NB4 (cell line): ENCODE results near the gene SRP68.

Experiments used
- POLR2A ChIP-seq: IDR thresholded peaks from 2 replicates; pipeline ENCODE4 v1.6.1; 2011; ENCODE audit warnings: mild to moderate bottlenecking; ENCODE audit not compliant: insufficient read length; ENCODE audit errors: extremely low read depth
- TF ChIP-seq, protein P1 (sequence below): IDR thresholded peaks from one replicate; pipeline ENCODE4 v1.5.1; 2012; ENCODE audit warnings: low read depth, low read length
- TF ChIP-seq, protein P2 (sequence below): IDR thresholded peaks from 2 replicates; pipeline ENCODE4 v1.6.1; 2011; ENCODE audit warnings: low read depth, low read length

DNA sequence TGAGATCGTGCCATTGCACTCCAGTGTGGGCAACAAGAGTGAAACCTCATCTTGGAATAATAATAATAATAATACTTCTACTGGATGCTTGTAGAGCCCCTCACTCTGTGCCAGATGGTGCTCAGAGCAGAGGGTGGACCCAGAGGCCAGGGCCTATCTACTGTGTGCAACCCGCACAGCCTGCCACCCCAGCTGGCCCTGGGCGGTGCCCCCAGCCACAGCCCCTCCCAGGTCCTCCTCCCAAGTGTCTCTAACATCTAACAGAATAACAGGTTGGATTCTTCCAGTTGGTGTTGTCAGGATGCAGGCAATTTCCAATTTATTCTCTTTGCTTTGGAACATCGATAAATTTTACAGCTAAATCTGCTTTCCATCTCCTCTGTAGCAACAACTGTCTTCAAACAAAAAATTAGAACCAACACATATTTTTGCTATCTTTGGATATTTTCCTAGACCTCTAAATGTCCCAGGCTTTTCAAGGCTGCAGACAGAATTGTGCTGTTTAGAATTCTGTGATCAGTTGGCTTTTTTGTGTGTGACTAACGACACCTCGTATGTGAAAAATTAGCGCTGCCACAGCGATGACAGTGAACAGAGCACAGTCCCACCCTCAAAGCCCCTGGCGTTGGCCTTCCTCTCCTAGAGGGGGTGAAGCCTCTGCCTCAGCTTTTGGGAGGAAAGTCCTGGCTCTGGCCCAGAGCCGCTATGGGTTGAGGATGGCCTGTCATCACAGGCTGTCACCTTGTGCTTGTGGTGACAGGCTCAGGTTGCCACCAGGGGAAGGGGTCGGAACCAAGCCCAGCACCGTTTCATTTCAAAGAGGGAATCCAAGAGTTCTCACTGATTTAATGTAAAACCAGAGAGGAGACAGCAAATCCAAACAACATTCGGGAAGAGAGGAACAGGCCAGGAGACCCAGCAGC is 37.6 kb downstream of the SRP68 start:
- TF ChIP-seq, protein P1, sequence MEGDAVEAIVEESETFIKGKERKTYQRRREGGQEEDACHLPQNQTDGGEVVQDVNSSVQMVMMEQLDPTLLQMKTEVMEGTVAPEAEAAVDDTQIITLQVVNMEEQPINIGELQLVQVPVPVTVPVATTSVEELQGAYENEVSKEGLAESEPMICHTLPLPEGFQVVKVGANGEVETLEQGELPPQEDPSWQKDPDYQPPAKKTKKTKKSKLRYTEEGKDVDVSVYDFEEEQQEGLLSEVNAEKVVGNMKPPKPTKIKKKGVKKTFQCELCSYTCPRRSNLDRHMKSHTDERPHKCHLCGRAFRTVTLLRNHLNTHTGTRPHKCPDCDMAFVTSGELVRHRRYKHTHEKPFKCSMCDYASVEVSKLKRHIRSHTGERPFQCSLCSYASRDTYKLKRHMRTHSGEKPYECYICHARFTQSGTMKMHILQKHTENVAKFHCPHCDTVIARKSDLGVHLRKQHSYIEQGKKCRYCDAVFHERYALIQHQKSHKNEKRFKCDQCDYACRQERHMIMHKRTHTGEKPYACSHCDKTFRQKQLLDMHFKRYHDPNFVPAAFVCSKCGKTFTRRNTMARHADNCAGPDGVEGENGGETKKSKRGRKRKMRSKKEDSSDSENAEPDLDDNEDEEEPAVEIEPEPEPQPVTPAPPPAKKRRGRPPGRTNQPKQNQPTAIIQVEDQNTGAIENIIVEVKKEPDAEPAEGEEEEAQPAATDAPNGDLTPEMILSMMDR = no peak
- TF ChIP-seq, protein P2, sequence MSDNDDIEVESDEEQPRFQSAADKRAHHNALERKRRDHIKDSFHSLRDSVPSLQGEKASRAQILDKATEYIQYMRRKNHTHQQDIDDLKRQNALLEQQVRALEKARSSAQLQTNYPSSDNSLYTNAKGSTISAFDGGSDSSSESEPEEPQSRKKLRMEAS = no peak
- no peak for TF ChIP-seq POLR2A
